ENCODE results near the gene SMOC2. TPM values are rescaled to one million over a fixed set of nuclear protein-coding genes. Genes with fewer than 3 reads are reported as not detected.
A peak's percentile ranks its signal among the peaks of the same experiment; 100 is the strongest.

Gene SMOC2
- total and polyA plus RNA-seq, 2 experiments from 2014 or later = 51.0 to 88.7 TPM

GRCh38 chr6:168496139-168496996 is 55.4 kb downstream of the SMOC2 start:
- Histone ChIP-seq H3K36me3 (replicated peaks; ENCODE audit: insufficient read depth, low read depth) (no peaks in the 10 kb centered on the region), H3K4me1 (ENCODE audit: insufficient read depth) (peaks cover 9% of the 10 kb centered on the region), H3K9me3 (ENCODE audit: low read depth) (no peaks in the 10 kb centered on the region), H3K27me3 (peaks cover 10% of the 10 kb centered on the region), H4K20me1 (ENCODE audit: insufficient read depth, poor library complexity, severe bottlenecking) (no peaks in the 10 kb centered on the region), H2AFZ (no peak overlapping the region), H3K4me3 (no peak overlapping the region), H3K9me2 (replicated peaks; ENCODE audit: insufficient read depth) (no peaks in the 10 kb centered on the region), H3K4me2 (peak overlapping the region; percentile 42), H3K27ac (no peak overlapping the region), H3K79me2 (no peaks in the 10 kb centered on the region)
- WGBS (ENCODE audit: low lambda C conversion rate, missing lambda C conversion rate) = 57% methylated on average over 24 of the region's 24 CpGs
- no peak for TF ChIP-seq EZH2 (IDR thresholded peaks at IDR 0.05; ENCODE audit: borderline replicate concordance)
- TF ChIP-seq EZH2phosphoT487 (IDR thresholded peaks at IDR 0.05; ENCODE audit: low read depth, severe bottlenecking, unreplicated experiment) = no peak
- TF ChIP-seq CTCF (IDR thresholded peaks at IDR 0.05; ENCODE audit: poor library complexity) = no peak
- DNase-seq (ENCODE audit: low spot score) = no peak

GRCh38 chr6:168496997-168497331 is 56.0 kb downstream of the SMOC2 start:
- Histone ChIP-seq H3K27ac (no peak overlapping the region), H3K4me1 (ENCODE audit: insufficient read depth) (peaks cover 9% of the 10 kb centered on the region)

GRCh38 chr6:168497381-168497780 is 56.4 kb downstream of the SMOC2 start:
- H3K27ac ChIP-seq = no peak overlapping the region
- H3K4me2 ChIP-seq = no peak overlapping the region
- DNase-seq (ENCODE audit: low spot score) = no peak
- H3K9me2 ChIP-seq (replicated peaks; ENCODE audit: insufficient read depth) = no peaks in the 10 kb centered on the region
- H4K20me1 ChIP-seq (ENCODE audit: insufficient read depth, poor library complexity, severe bottlenecking) = no peaks in the 10 kb centered on the region
- H3K4me3 ChIP-seq = no peak overlapping the region
- no peaks in the 10 kb centered on the region for H3K79me2 ChIP-seq
- no peaks in the 10 kb centered on the region for H3K36me3 ChIP-seq (replicated peaks; ENCODE audit: insufficient read depth, low read depth)
- H2AFZ ChIP-seq = no peak overlapping the region
- H3K9me3 ChIP-seq (ENCODE audit: low read depth) = no peaks in the 10 kb centered on the region
- H3K4me1 ChIP-seq (ENCODE audit: insufficient read depth) = peaks cover 9% of the 10 kb centered on the region
- WGBS (ENCODE audit: low lambda C conversion rate, missing lambda C conversion rate) = 96% methylated on average over 13 of the region's 15 CpGs
- no peak for TF ChIP-seq EZH2phosphoT487 (IDR thresholded peaks at IDR 0.05; ENCODE audit: low read depth, severe bottlenecking, unreplicated experiment)
- no peak for TF ChIP-seq EZH2 (IDR thresholded peaks at IDR 0.05; ENCODE audit: borderline replicate concordance)
- no peak for TF ChIP-seq CTCF (IDR thresholded peaks at IDR 0.05; ENCODE audit: poor library complexity)
- peaks cover 15% of the 10 kb centered on the region for H3K27me3 ChIP-seq

More at GRCh38 chr6:168496997-168497331, 56.0 kb downstream of the SMOC2 start:
- Histone ChIP-seq H3K9me2 (replicated peaks; ENCODE audit: insufficient read depth) (no peaks in the 10 kb centered on the region), H3K79me2 (no peaks in the 10 kb centered on the region), H3K9me3 (ENCODE audit: low read depth) (no peaks in the 10 kb centered on the region), H3K4me3 (no peak overlapping the region), H4K20me1 (ENCODE audit: insufficient read depth, poor library complexity, severe bottlenecking) (no peaks in the 10 kb centered on the region), H2AFZ (no peak overlapping the region), H3K36me3 (replicated peaks; ENCODE audit: insufficient read depth, low read depth) (no peaks in the 10 kb centered on the region), H3K4me2 (peak overlapping the region; percentile 42), H3K27me3 (peaks cover 15% of the 10 kb centered on the region)
- TF ChIP-seq EZH2phosphoT487 (IDR thresholded peaks at IDR 0.05; ENCODE audit: low read depth, severe bottlenecking, unreplicated experiment) = no peak
- no peak for TF ChIP-seq CTCF (IDR thresholded peaks at IDR 0.05; ENCODE audit: poor library complexity)
- TF ChIP-seq EZH2 (IDR thresholded peaks at IDR 0.05; ENCODE audit: borderline replicate concordance) = no peak
- WGBS (ENCODE audit: low lambda C conversion rate, missing lambda C conversion rate) = 81% methylated on average over 10 of the region's 10 CpGs
- no peak for DNase-seq (ENCODE audit: low spot score)
